B cell (primary cell): ENCODE measurements around the gene GRIN3A. TPM values are rescaled to one million over a fixed set of nuclear protein-coding genes. Genes with fewer than 3 reads are reported as not detected.

Source experiments
- ATAC-seq: fragments of 200-7000 bp; cut with Tn5 transposase; one replicate; pipeline ENCODE4 v1.10.0; 2021; ENCODE audit warnings: low read depth, mild to moderate bottlenecking, moderate number of reproducible peaks, moderate library complexity
- CTCF ChIA-PET: fragments of 350-600 bp; sonication (Branson Sonifier 250); formaldehyde crosslinking; loops from one replicate; lab custom pipeline; 2021; ENCODE audit warnings: antibody characterized with exemption, inconsistent platforms; lab: Charles Lee
- POLR2A ChIA-PET: fragments of 350-600 bp; sonication (Branson Sonifier 250); formaldehyde crosslinking; loops from one replicate; lab custom pipeline; 2021; ENCODE audit warnings: antibody characterized with exemption; lab: Charles Lee
- DNase-seq: peaks from one replicate; pipeline ENCODE4 v3.0.0; 2013
- H2AFZ ChIP-seq: 2 replicates; pipeline ENCODE4 v1.6.1; 2012; ENCODE audit warnings: mild to moderate bottlenecking, low read depth, low read length; ENCODE audit not compliant: insufficient read depth, poor library complexity, severe bottlenecking
- H3K27ac ChIP-seq, 2 donors: 1 replicate in 1 of 2; 2 replicates in 1 of 2; pipeline ENCODE4 v1.5.1; 2012 to 2013; ENCODE audit warnings: low read length in 2 of 2, mild to moderate bottlenecking in 2 of 2, moderate library complexity in 1 of 2
- H3K27me3 ChIP-seq, 4 experiments: fragments of 200-600 bp in 1 of 4; sonication (generic) in 1 of 4; replicated peaks in 1 of 4; 1 replicate in 2 of 4; 2 replicates in 2 of 4; pipeline versions ENCODE4 v1.6.1 to v1.7.0; 2013 to 2016; ENCODE audit warnings: low read length in 3 of 4, mild to moderate bottlenecking in 2 of 4, mixed read lengths in 1 of 4, moderate library complexity in 1 of 4; ENCODE audit not compliant: insufficient read depth in 4 of 4, control insufficient read depth in 3 of 4; ENCODE audit errors: control extremely low read depth in 1 of 4
- H3K36me3 ChIP-seq, 2 experiments: replicated peaks in 1 of 2; 1 replicate in 1 of 2; 2 replicates in 1 of 2; pipeline versions ENCODE4 v1.6.1 to v1.7.1; 2013; ENCODE audit warnings: low read length in 1 of 2; ENCODE audit not compliant: insufficient read depth in 2 of 2, control insufficient read depth in 1 of 2; ENCODE audit errors: control extremely low read depth in 1 of 2, extremely low read depth in 1 of 2
- H3K4me1 ChIP-seq, 2 donors: fragments of 200-600 bp in 1 of 2; sonication (generic) in 1 of 2; 1 replicate in 1 of 2; 2 replicates in 1 of 2; pipeline versions ENCODE4 v1.5.1 to v1.6.1; 2013 to 2017; ENCODE audit warnings: low read length in 2 of 2; ENCODE audit not compliant: control insufficient read depth in 2 of 2, insufficient read depth in 2 of 2
- H3K4me2 ChIP-seq: replicated peaks from 2 replicates; pipeline ENCODE3; 2012; ENCODE audit warnings: mild to moderate bottlenecking, low read depth, low read length; ENCODE audit not compliant: poor library complexity, severe bottlenecking
- H3K4me3 ChIP-seq, 5 experiments: fragments of 200-600 bp in 1 of 5; sonication (generic) in 1 of 5; 1 replicate in 3 of 5; 2 replicates in 2 of 5; pipeline versions ENCODE4 v1.5.1 to v1.7.0; 2011 to 2016; ENCODE audit warnings: low read length in 4 of 5, mild to moderate bottlenecking in 4 of 5, low read depth in 2 of 5, control low read depth in 1 of 5, moderate library complexity in 1 of 5; ENCODE audit not compliant: insufficient read depth in 1 of 5; ENCODE audit errors: control extremely low read depth in 1 of 5, extremely low read depth in 1 of 5
- H3K79me2 ChIP-seq: fragments of 200-600 bp; sonication (generic); one replicate; pipeline ENCODE4 v1.6.0; 2016; ENCODE audit warnings: low read length; ENCODE audit not compliant: control insufficient read depth, insufficient read depth
- H3K9ac ChIP-seq: fragments of 200-600 bp; sonication (generic); 2 replicates; pipeline ENCODE4 v1.6.1; 2017; ENCODE audit warnings: mild to moderate bottlenecking, low read length, moderate library complexity
- H3K9me3 ChIP-seq, 3 donors: one replicate each; pipeline versions ENCODE4 v1.6.1 to v1.7.1; 2013; ENCODE audit warnings: low read length in 2 of 3; ENCODE audit not compliant: control insufficient read depth in 2 of 3, insufficient read depth in 1 of 3; ENCODE audit errors: control extremely low read depth in 1 of 3
- H4K20me1 ChIP-seq: 2 replicates; pipeline ENCODE4 v1.6.0; 2012; ENCODE audit warnings: mild to moderate bottlenecking, low read length; ENCODE audit not compliant: insufficient read depth, control insufficient read depth, poor library complexity, severe bottlenecking
- H3K27ac Mint-ChIP-seq: one replicate; pipeline ENCODE4 v1.8.0; 2021; ENCODE audit warnings: mixed read lengths
- H3K27me3 Mint-ChIP-seq: one replicate; pipeline ENCODE4 v1.8.0; 2021; ENCODE audit warnings: mixed read lengths
- H3K4me1 Mint-ChIP-seq: one replicate; pipeline ENCODE4 v1.8.0; 2021; ENCODE audit warnings: mixed read lengths
- H3K4me3 Mint-ChIP-seq: one replicate; pipeline ENCODE4 v1.8.0; 2021; ENCODE audit warnings: mixed read lengths
- H3K9me3 Mint-ChIP-seq: one replicate; pipeline ENCODE4 v1.8.0; 2022; ENCODE audit warnings: mixed read lengths; ENCODE audit not compliant: insufficient read depth
- EZH2 ChIP-seq: IDR thresholded peaks from 2 replicates; pipeline ENCODE4 v1.6.1; 2012; ENCODE audit warnings: borderline replicate concordance, low read depth, mild to moderate bottlenecking, moderate library complexity, low read length; ENCODE audit not compliant: insufficient read depth, poor library complexity, severe bottlenecking
- WGBS: methylation state at CpG from one replicate; pipeline ENCODE4 v1.1.5; 2013; ENCODE audit warnings: missing lambda C conversion rate; ENCODE audit not compliant: insufficient coverage; 5-methylcytosine and 5-hydroxymethylcytosine counted together
- intact Hi-C: fragments of 100-400 bp; cut with micrococcal nuclease; formaldehyde crosslinking; loops from one replicate; pipeline ENCODE4 v1.10.0; 2022
- polyA plus RNA-seq: library from polyadenylated mRNA; depleted of rRNA; stranded (reverse); fragments of >200 nt; gene quantifications from 2 replicates; pipeline ENCODE4 v1.2.3, GENCODE V29; 2012
- total RNA-seq, 2 donors: library from RNA; stranded (reverse); fragments of 120-200 nt in 1 of 2; gene quantifications; 1 replicate in 1 of 2; 2 replicates in 1 of 2; pipeline versions ENCODE4 v1.2.3 to v1.2.4, GENCODE V29; 2013 to 2022
- TF ChIP-seq, protein P1 (sequence below): fragments of 200-600 bp; IDR thresholded peaks from one replicate; pipeline ENCODE4 v1.8.0; 2022; ENCODE audit warnings: antibody characterized with exemption, mild to moderate bottlenecking

The GRIN3A gene
- total and polyA plus RNA-seq, 2 donors (not counting 1 experiment from before 2014, with no cell fraction given) = not detected

DNA sequence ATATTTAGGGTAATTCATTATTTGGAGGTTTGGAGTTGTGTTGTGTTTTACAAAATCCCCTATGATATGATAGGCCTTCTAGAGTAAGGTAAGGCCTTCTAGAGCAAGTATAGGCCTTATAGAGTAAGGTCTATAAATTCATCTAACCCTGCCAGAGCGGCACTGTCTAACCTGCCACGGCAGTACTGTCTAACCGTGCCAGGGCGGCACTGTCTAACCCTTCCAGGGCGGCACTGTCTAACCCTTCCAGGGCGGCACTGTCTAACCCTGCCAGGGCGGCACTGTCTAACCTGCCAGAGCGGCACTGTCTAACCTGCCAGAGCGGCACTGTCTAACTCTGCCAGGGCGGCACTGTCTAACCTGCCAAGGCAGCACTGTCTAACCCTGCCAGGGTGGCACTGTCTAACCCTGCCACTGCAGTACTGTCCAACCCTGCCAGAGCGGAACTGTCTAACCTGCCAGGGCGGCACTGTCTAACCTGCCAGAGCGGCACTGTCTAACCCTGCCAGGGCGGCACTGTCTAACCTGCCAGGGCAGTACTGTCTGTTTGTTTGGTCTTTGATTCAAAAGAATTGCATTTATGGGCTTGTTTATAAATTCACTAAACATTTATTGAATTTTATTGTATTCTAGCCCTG is 195.2 kb downstream of the GRIN3A start:
- intact Hi-C loops = no loop called here
- Histone ChIP-seq H3K27ac (no peak overlapping the region), H3K4me2 (no peak overlapping the region), H2AFZ (no peak overlapping the region), H4K20me1 (peaks cover 8% of the 10 kb centered on the region), H3K36me3 (peaks cover 15 to 86% of the 10 kb centered on the region in 2 experiments), H3K9ac (no peak overlapping the region), H3K4me1 (no peaks in the 10 kb centered on the region), H3K27me3 (no peaks in the 10 kb centered on the region), H3K79me2 (peaks cover 12% of the 10 kb centered on the region), H3K4me3 (no peak overlapping the region), H3K9me3 (no peaks in the 10 kb centered on the region)
- Mint-ChIP-seq H3K27me3 (no peaks in the 10 kb centered on the region), H3K4me3 (no peak overlapping the region), H3K4me1 (no peaks in the 10 kb centered on the region), H3K27ac (no peak overlapping the region), H3K9me3 (no peaks in the 10 kb centered on the region)
- TF ChIP-seq EZH2 = no peak
- TF ChIP-seq, protein P1, sequence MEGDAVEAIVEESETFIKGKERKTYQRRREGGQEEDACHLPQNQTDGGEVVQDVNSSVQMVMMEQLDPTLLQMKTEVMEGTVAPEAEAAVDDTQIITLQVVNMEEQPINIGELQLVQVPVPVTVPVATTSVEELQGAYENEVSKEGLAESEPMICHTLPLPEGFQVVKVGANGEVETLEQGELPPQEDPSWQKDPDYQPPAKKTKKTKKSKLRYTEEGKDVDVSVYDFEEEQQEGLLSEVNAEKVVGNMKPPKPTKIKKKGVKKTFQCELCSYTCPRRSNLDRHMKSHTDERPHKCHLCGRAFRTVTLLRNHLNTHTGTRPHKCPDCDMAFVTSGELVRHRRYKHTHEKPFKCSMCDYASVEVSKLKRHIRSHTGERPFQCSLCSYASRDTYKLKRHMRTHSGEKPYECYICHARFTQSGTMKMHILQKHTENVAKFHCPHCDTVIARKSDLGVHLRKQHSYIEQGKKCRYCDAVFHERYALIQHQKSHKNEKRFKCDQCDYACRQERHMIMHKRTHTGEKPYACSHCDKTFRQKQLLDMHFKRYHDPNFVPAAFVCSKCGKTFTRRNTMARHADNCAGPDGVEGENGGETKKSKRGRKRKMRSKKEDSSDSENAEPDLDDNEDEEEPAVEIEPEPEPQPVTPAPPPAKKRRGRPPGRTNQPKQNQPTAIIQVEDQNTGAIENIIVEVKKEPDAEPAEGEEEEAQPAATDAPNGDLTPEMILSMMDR = no peak
- CTCF ChIA-PET = no interaction called here
- 98% methylated on average over 14 of the region's 14 CpGs for WGBS
- ATAC-seq = no peak
- POLR2A ChIA-PET = no interaction called here
- DNase-seq = no peak

DNA sequence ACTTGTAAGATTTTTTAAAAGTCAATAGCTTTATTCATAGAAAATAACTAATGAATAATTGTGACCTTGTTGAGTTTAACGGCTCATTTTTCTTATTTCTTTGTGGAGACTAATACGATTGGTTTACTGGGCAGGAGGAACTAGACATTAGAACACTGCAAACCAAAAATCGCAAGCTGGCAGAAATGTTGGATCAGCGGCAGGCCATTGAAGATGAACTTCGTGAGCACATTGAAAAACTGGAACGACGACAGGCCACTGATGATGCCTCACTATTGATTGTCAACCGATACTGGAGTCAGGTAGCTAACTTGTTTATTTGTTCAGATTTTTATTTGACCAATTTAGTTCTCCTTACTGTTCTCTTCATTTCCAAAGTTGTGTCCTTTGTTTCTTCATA is 198.4 kb downstream of the GRIN3A start:
- intact Hi-C loops = no loop called here
- H3K4me2 ChIP-seq = no peak overlapping the region
- H3K27ac ChIP-seq = no peak overlapping the region
- peaks cover 44% of the 10 kb centered on the region for H3K79me2 ChIP-seq
- peaks cover 5 to 80% of the 10 kb centered on the region in 2 experiments for H3K36me3 ChIP-seq
- no peak for ATAC-seq
- CTCF ChIA-PET = interaction anchor here (1.9 to 2.0 kb wide), 2 partner anchors 10 to 82 kb away, joined by 4 to 6 read pairs; no protein-coding TSS in a partner anchor
- no peak overlapping the region for H3K4me3 ChIP-seq
- no peak for TF ChIP-seq EZH2
- TF ChIP-seq, protein P1 = no peak
- no peak overlapping the region for H3K4me3 Mint-ChIP-seq
- H3K27ac Mint-ChIP-seq = no peak overlapping the region
- H3K9me3 ChIP-seq = no peaks in the 10 kb centered on the region
- POLR2A ChIA-PET = no interaction called here
- H3K27me3 ChIP-seq = no peaks in the 10 kb centered on the region
- no peaks in the 10 kb centered on the region for H3K27me3 Mint-ChIP-seq
- no peaks in the 10 kb centered on the region for H3K9me3 Mint-ChIP-seq
- no peak for DNase-seq
- H3K4me1 Mint-ChIP-seq = peaks cover 5% of the 10 kb centered on the region
- peaks cover 27% of the 10 kb centered on the region for H4K20me1 ChIP-seq
- no peak overlapping the region for H2AFZ ChIP-seq
- H3K4me1 ChIP-seq = peaks cover 0 to 10% of the 10 kb centered on the region in 2 donors
- 99% methylated on average over 7 of the region's 8 CpGs for WGBS
- no peak overlapping the region for H3K9ac ChIP-seq
